Astrocyte (in vitro differentiated cells and primary cell): ENCODE results near the gene NARS2. TPM values are rescaled to one million over a fixed set of nuclear protein-coding genes. Genes with fewer than 3 reads are reported as not detected.

Source experiments
- DNase-seq: peaks from one replicate; pipeline ENCODE4 v3.0.0-alpha.2; 2010; ENCODE audit warnings: low read depth
- FAIRE-seq: peaks from 2 replicates; lab custom pipeline; 2011; peaks lifted over from hg19 to GRCh38; lab: Jason Lieb, UNC
- H2AFZ ChIP-seq: 2 replicates; pipeline ENCODE4 v1.6.0; 2012; ENCODE audit warnings: low read depth, low read length, inconsistent platforms
- H3K27ac ChIP-seq: 2 replicates; pipeline ENCODE4 v1.5.1; 2011; ENCODE audit warnings: low read depth, low read length, inconsistent platforms
- H3K27me3 ChIP-seq: 2 replicates; pipeline ENCODE4 v1.6.0; 2011; ENCODE audit warnings: low read length, inconsistent platforms; ENCODE audit not compliant: insufficient read depth
- H3K36me3 ChIP-seq: 2 replicates; pipeline ENCODE4 v1.5.1; 2011; ENCODE audit warnings: low read length, inconsistent platforms; ENCODE audit not compliant: insufficient read depth
- H3K4me1 ChIP-seq: 2 replicates; pipeline ENCODE4 v1.5.1; 2011; ENCODE audit warnings: low read length, inconsistent platforms; ENCODE audit not compliant: insufficient read depth
- H3K4me2 ChIP-seq: 2 replicates; pipeline ENCODE4 v1.6.0; 2012; ENCODE audit warnings: low read length, inconsistent platforms
- H3K4me3 ChIP-seq: 2 replicates; pipeline ENCODE4 v1.5.1; 2011; ENCODE audit warnings: low read depth, mild to moderate bottlenecking, low read length, inconsistent platforms; ENCODE audit not compliant: insufficient read depth
- H3K79me2 ChIP-seq: 2 replicates; pipeline ENCODE4 v1.6.0; 2012; ENCODE audit warnings: mild to moderate bottlenecking, low read length, inconsistent platforms; ENCODE audit not compliant: insufficient read depth
- H3K9ac ChIP-seq: 2 replicates; pipeline ENCODE4 v1.6.0; 2012; ENCODE audit warnings: mild to moderate bottlenecking, low read length, inconsistent platforms
- H3K9me3 ChIP-seq: 2 replicates; pipeline ENCODE4 v1.5.1; 2012; ENCODE audit warnings: low read depth, mild to moderate bottlenecking, low read length, inconsistent platforms; ENCODE audit not compliant: insufficient read depth
- H4K20me1 ChIP-seq: 2 replicates; pipeline ENCODE4 v1.6.0; 2012; ENCODE audit warnings: low read length, inconsistent platforms; ENCODE audit not compliant: insufficient read depth
- H3K27ac Mint-ChIP-seq: one replicate; pipeline ENCODE4 v1.8.0; 2021; ENCODE audit warnings: mild to moderate bottlenecking, mixed read lengths; ENCODE audit not compliant: unreplicated experiment
- H3K27me3 Mint-ChIP-seq: one replicate; pipeline ENCODE4 v1.8.0; 2021; ENCODE audit warnings: low read depth, mixed read lengths; ENCODE audit not compliant: unreplicated experiment
- H3K36me3 Mint-ChIP-seq: one replicate; pipeline ENCODE4 v1.8.0; 2021; ENCODE audit warnings: low read depth, mixed read lengths; ENCODE audit not compliant: unreplicated experiment
- H3K4me1 Mint-ChIP-seq: one replicate; pipeline ENCODE4 v1.8.0; 2021; ENCODE audit warnings: low read depth, mixed read lengths; ENCODE audit not compliant: unreplicated experiment
- H3K4me3 Mint-ChIP-seq: one replicate; pipeline ENCODE4 v1.8.0; 2021; ENCODE audit warnings: mild to moderate bottlenecking, moderate library complexity, mixed read lengths; ENCODE audit not compliant: unreplicated experiment
- H3K9me3 Mint-ChIP-seq: one replicate; pipeline ENCODE4 v1.8.0; 2021; ENCODE audit warnings: mild to moderate bottlenecking, mixed read lengths; ENCODE audit not compliant: unreplicated experiment
- CTCF ChIP-seq: IDR thresholded peaks from 2 replicates; pipeline ENCODE4 v1.5.1; 2011; ENCODE audit warnings: low read depth, mild to moderate bottlenecking, inconsistent platforms, low read length, moderate library complexity; ENCODE audit not compliant: insufficient read depth
- EZH2 ChIP-seq: IDR thresholded peaks from 2 replicates; pipeline ENCODE4 v1.6.1; 2012; ENCODE audit warnings: mild to moderate bottlenecking, low read length, inconsistent platforms; ENCODE audit not compliant: insufficient read depth
- total RNA-seq: library from RNA; stranded (reverse); gene quantifications from 2 replicates; pipeline ENCODE4 v1.2.1, GENCODE V29; 2021

Gene NARS2
- total RNA-seq, 1 donor from 2014 or later = 10.1 TPM

- H3K4me3 Mint-ChIP-seq = no peak overlapping the region
- FAIRE-seq = no peak
These were observed 175.9 kb downstream of the NARS2 start for GRCh38 chr11:78398715-78399114.

GRCh38 chr11:78397398-78397797 lies 177.3 kb downstream of the NARS2 start:
- H3K4me1 ChIP-seq = no peaks in the 10 kb centered on the region
- no peak overlapping the region for H3K27ac Mint-ChIP-seq
- H3K9ac ChIP-seq = no peak overlapping the region
- DNase-seq (no peak), FAIRE-seq (no peak)
- H3K27ac ChIP-seq = no peak overlapping the region
- peaks cover 15% of the 10 kb centered on the region for H3K4me1 Mint-ChIP-seq
- no peaks in the 10 kb centered on the region for H3K9me3 Mint-ChIP-seq
- no peaks in the 10 kb centered on the region for H3K36me3 ChIP-seq
- no peak overlapping the region for H3K4me2 ChIP-seq
- peaks cover 2% of the 10 kb centered on the region for H3K36me3 Mint-ChIP-seq
- H3K4me3 ChIP-seq = no peak overlapping the region
- no peak overlapping the region for H2AFZ ChIP-seq
- no peak for TF ChIP-seq CTCF
- TF ChIP-seq EZH2 = no peak
- no peaks in the 10 kb centered on the region for H3K9me3 ChIP-seq
- no peaks in the 10 kb centered on the region for H3K27me3 ChIP-seq
- no peaks in the 10 kb centered on the region for H3K27me3 Mint-ChIP-seq
- no peaks in the 10 kb centered on the region for H3K79me2 ChIP-seq
- H3K4me3 Mint-ChIP-seq = no peak overlapping the region
- H4K20me1 ChIP-seq = peaks cover 9% of the 10 kb centered on the region

More at GRCh38 chr11:78398715-78399114, 175.9 kb downstream of the NARS2 start:
- Histone ChIP-seq H3K27ac (no peak overlapping the region), H4K20me1 (peaks cover 4% of the 10 kb centered on the region), H3K36me3 (no peaks in the 10 kb centered on the region), H3K9ac (no peak overlapping the region), H3K4me1 (no peaks in the 10 kb centered on the region), H3K9me3 (no peaks in the 10 kb centered on the region), H3K79me2 (no peaks in the 10 kb centered on the region), H3K4me3 (no peak overlapping the region), H3K27me3 (no peaks in the 10 kb centered on the region), H2AFZ (no peak overlapping the region), H3K4me2 (no peak overlapping the region)
- TF ChIP-seq EZH2 (no peak), CTCF (no peak)
- no peaks in the 10 kb centered on the region for H3K9me3 Mint-ChIP-seq
- DNase-seq = no peak
- no peak overlapping the region for H3K27ac Mint-ChIP-seq
- peaks cover 13% of the 10 kb centered on the region for H3K4me1 Mint-ChIP-seq
- peaks cover under 1% of the 10 kb centered on the region for H3K36me3 Mint-ChIP-seq
- H3K27me3 Mint-ChIP-seq = no peaks in the 10 kb centered on the region

GRCh38 chr11:78395597-78395996 lies 179.1 kb downstream of the NARS2 start:
- Mint-ChIP-seq H3K9me3 (no peaks in the 10 kb centered on the region), H3K27me3 (no peaks in the 10 kb centered on the region), H3K27ac (no peak overlapping the region), H3K4me3 (no peak overlapping the region), H3K36me3 (peaks cover 2% of the 10 kb centered on the region), H3K4me1 (peaks cover 15% of the 10 kb centered on the region)
- H3K27me3 ChIP-seq = no peaks in the 10 kb centered on the region
- no peaks in the 10 kb centered on the region for H3K9me3 ChIP-seq
- no peak overlapping the region for H2AFZ ChIP-seq
- no peak overlapping the region for H3K9ac ChIP-seq
- H3K4me1 ChIP-seq = no peaks in the 10 kb centered on the region
- peaks cover 11% of the 10 kb centered on the region for H4K20me1 ChIP-seq
- no peak overlapping the region for H3K4me2 ChIP-seq
- no peak for TF ChIP-seq CTCF
- TF ChIP-seq EZH2 = no peak
- DNase-seq (no peak), FAIRE-seq (no peak)
- H3K79me2 ChIP-seq = no peaks in the 10 kb centered on the region
- no peak overlapping the region for H3K27ac ChIP-seq
- H3K36me3 ChIP-seq = no peaks in the 10 kb centered on the region
- no peak overlapping the region for H3K4me3 ChIP-seq
